Keratinocyte (primary cell): Measurements from ENCODE around the gene ZBTB7A.

Experiments
- EZH2 ChIP-seq: IDR thresholded peaks from one replicate; pipeline ENCODE4 v1.6.1; 2012; ENCODE audit warnings: inconsistent platforms, mild to moderate bottlenecking, low read length, moderate library complexity
- TF ChIP-seq, protein P1 (sequence below), 3 experiments: IDR thresholded peaks in 1 of 3; conservative IDR thresholded peaks in 1 of 3; optimal IDR thresholded peaks in 1 of 3; 2 replicates in 2 of 3; 3 replicates in 1 of 3; pipeline versions ENCODE3 to v1.5.1; 2011; ENCODE audit warnings: low read length in 3 of 3, mild to moderate bottlenecking in 3 of 3, moderate library complexity in 2 of 3, control low read depth in 1 of 3, inconsistent platforms in 1 of 3; ENCODE audit not compliant: insufficient read depth in 2 of 3; ENCODE audit errors: extremely low read depth in 1 of 3

DNA sequence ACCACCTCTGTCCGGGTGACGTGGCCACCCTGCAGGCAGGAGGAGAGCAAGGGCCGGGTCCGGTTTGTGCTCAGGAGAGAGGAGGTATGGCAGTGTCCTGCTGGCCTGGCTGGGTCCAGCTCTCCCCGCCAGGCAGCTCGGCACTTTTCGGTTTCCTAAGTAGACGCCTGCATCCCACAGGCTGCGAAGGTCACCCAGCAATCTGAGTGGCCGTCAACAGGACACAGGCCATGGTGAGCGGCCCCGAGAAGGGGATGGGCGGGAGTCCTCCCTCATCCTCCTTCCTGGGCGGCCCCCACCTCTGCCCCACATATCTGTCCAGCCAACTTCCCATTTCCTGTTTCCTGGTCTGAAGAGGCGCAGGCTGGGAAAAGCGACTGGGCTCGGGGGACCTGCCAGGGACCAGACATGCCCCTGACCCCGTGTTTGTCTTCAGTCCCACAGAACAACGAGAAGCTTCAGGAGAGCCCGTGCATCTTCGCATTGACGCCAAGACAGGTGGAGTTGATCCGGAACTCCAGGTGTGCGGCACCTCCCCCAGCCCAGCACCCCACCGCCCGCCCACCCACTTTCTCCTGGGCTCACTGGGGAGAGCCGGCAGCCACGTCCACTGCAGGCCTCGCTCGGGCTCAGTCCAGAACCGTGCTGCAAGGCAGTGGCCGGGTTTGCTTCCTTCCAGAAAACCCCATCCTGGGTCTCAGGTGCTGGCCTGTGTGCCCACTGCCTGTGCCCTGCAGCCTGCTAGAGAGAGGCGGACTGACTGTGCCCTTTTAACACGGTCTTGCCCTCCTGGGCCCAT is 42.9 kb downstream of the ZBTB7A start:
- TF ChIP-seq, protein P1, sequence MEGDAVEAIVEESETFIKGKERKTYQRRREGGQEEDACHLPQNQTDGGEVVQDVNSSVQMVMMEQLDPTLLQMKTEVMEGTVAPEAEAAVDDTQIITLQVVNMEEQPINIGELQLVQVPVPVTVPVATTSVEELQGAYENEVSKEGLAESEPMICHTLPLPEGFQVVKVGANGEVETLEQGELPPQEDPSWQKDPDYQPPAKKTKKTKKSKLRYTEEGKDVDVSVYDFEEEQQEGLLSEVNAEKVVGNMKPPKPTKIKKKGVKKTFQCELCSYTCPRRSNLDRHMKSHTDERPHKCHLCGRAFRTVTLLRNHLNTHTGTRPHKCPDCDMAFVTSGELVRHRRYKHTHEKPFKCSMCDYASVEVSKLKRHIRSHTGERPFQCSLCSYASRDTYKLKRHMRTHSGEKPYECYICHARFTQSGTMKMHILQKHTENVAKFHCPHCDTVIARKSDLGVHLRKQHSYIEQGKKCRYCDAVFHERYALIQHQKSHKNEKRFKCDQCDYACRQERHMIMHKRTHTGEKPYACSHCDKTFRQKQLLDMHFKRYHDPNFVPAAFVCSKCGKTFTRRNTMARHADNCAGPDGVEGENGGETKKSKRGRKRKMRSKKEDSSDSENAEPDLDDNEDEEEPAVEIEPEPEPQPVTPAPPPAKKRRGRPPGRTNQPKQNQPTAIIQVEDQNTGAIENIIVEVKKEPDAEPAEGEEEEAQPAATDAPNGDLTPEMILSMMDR (optimal IDR thresholded peaks at IDR 0.05 in 1 of 3, IDR thresholded peaks at IDR 0.05 in 1 of 3, conservative IDR thresholded peaks at IDR 0.05 in 1 of 3; ENCODE audit: extremely low read depth in 1 of 3, insufficient read depth in 2 of 3, low read length in 3 of 3), result no peak
- no peak for TF ChIP-seq EZH2
